HCT116 (cell line): ENCODE data around the gene CASP5. TPM values are rescaled to one million over a fixed set of nuclear protein-coding genes. Genes with fewer than 3 reads are reported as not detected.

Source experiments
- ATAC-seq: fragments of 200-7000 bp; cut with Tn5 transposase; 2 replicates; pipeline ENCODE4 v1.9.1; 2020; ENCODE audit warnings: mild to moderate bottlenecking, moderate library complexity
- BruUV-seq: library from RNA; stranded (reverse); fragments of 400-500 nt; replicated peaks from 2 replicates; lab custom pipeline; 2021; lab: Mats Ljungman, UMichigan
- CTCF ChIA-PET: fragments of 300-600 bp; sonication (Branson Sonifier 250); formaldehyde crosslinking; loops from one replicate; lab custom pipeline; 2021; ENCODE audit warnings: antibody characterized with exemption; lab: Charles Lee
- POLR2A ChIA-PET: fragments of 300-600, 350-600 bp; sonication (Branson Sonifier 250); formaldehyde crosslinking; loops from one replicate; lab custom pipeline; 2021; ENCODE audit warnings: antibody characterized with exemption; lab: Charles Lee
- RAD21 ChIA-PET, 2 experiments: fragments of 300-600 bp; sonication (Branson Sonifier 250); formaldehyde crosslinking; loops; one replicate each; lab custom pipeline; 2023; ENCODE audit warnings: low total read pairs in 2 of 2; ENCODE audit not compliant: uncharacterized antibody in 2 of 2, unreplicated experiment in 2 of 2, low non-redundant PET in 1 of 2; lab: Charles Lee
- DNase-seq: peaks from one replicate; pipeline ENCODE4 v3.0.0-alpha.2; 2010; ENCODE audit warnings: low read depth, low spot score
- H2AFZ ChIP-seq: fragments of 200-600 bp; shearing (Covaris generic), sonication (generic); 2 replicates; pipeline ENCODE4 v1.6.1; 2017; ENCODE audit warnings: low read depth, mixed run types, mixed read lengths, antibody characterized with exemption, low read length; ENCODE audit not compliant: poor library complexity, severe bottlenecking
- H3K27ac ChIP-seq: 2 replicates; pipeline ENCODE4 v1.5.1; 2012; ENCODE audit warnings: low read depth, low read length
- H3K27me3 ChIP-seq: fragments of 200-600 bp; sonication (generic); 2 replicates; pipeline ENCODE4 v1.6.1; 2016; ENCODE audit warnings: mixed run types, low read length, mixed read lengths; ENCODE audit not compliant: insufficient read depth
- H3K36me3 ChIP-seq, 2 experiments: fragments of 200-500 bp in 1 of 2; fragments of 200-600 bp in 1 of 2; sonication (Bioruptor generic) in 1 of 2; sonication (generic) in 1 of 2; 2 replicates each; pipeline versions ENCODE4 v1.5.1 to v1.6.1; 2014 to 2016; ENCODE audit warnings: low read length in 2 of 2, inconsistent platforms in 1 of 2, mixed read lengths in 1 of 2, mixed run types in 1 of 2; ENCODE audit not compliant: insufficient read depth in 2 of 2, control insufficient read depth in 1 of 2
- H3K4me1 ChIP-seq, 2 experiments: fragments of 200-600 bp in 1 of 2; sonication (generic) in 1 of 2; 2 replicates each; pipeline versions ENCODE4 v1.5.1 to v1.6.1; 2012 to 2017; ENCODE audit warnings: low read length in 2 of 2, inconsistent platforms in 1 of 2, mild to moderate bottlenecking in 1 of 2, mixed read lengths in 1 of 2, mixed run types in 1 of 2, moderate library complexity in 1 of 2; ENCODE audit not compliant: insufficient read depth in 2 of 2, control insufficient read depth in 1 of 2
- H3K4me2 ChIP-seq: fragments of 200-600 bp; sonication (generic); 2 replicates; pipeline ENCODE4 v1.6.1; 2017; ENCODE audit warnings: mixed run types, low read length, mixed read lengths
- H3K4me3 ChIP-seq, 2 experiments: fragments of 200-600 bp in 1 of 2; sonication (generic) in 1 of 2; replicated peaks in 1 of 2; 2 replicates each; pipeline ENCODE4 v1.5.1; 2011 to 2016; ENCODE audit warnings: low read length in 2 of 2, control low read depth in 1 of 2, low read depth in 1 of 2, mild to moderate bottlenecking in 1 of 2, mixed read lengths in 1 of 2, mixed run types in 1 of 2
- H3K79me2 ChIP-seq: fragments of 200-600 bp; sonication (generic); 2 replicates; pipeline ENCODE4 v1.6.1; 2017; ENCODE audit warnings: mild to moderate bottlenecking, mixed run types, low read length, moderate library complexity, mixed read lengths; ENCODE audit not compliant: insufficient read depth
- H3K9ac ChIP-seq: fragments of 200-600 bp; sonication (generic); 2 replicates; pipeline ENCODE4 v1.6.1; 2016; ENCODE audit warnings: low read length, mixed read lengths
- H3K9me2 ChIP-seq: fragments of 200-600 bp; sonication (generic), shearing (Covaris generic); 2 replicates; pipeline ENCODE4 v1.6.1; 2017; ENCODE audit warnings: mixed run types, mild to moderate bottlenecking, moderate library complexity; ENCODE audit not compliant: insufficient read depth
- H3K9me3 ChIP-seq, 2 experiments: fragments of 200-500 bp in 1 of 2; fragments of 200-600 bp in 1 of 2; sonication (Bioruptor generic) in 1 of 2; sonication (generic) in 1 of 2; 2 replicates each; pipeline ENCODE4 v1.6.1; 2014 to 2017; ENCODE audit warnings: low read length in 2 of 2, mixed read lengths in 2 of 2, inconsistent platforms in 1 of 2, low read depth in 1 of 2, mild to moderate bottlenecking in 1 of 2, mixed run types in 1 of 2, moderate library complexity in 1 of 2; ENCODE audit not compliant: control insufficient read depth in 1 of 2, insufficient read depth in 1 of 2
- H4K20me1 ChIP-seq: fragments of 200-600 bp; sonication (generic), shearing (Covaris generic); 2 replicates; pipeline ENCODE4 v1.6.1; 2017; ENCODE audit warnings: mixed run types, mild to moderate bottlenecking, moderate library complexity; ENCODE audit not compliant: insufficient read depth
- CBX3 ChIP-seq: IDR thresholded peaks from 2 replicates; pipeline ENCODE4 v1.6.1; 2012; ENCODE audit warnings: low read depth
- CEBPB ChIP-seq: IDR thresholded peaks from 2 replicates; pipeline ENCODE4 v1.6.1; 2012; ENCODE audit warnings: low read depth
- ELF1 ChIP-seq: IDR thresholded peaks from 2 replicates; pipeline ENCODE4 v1.6.1; 2012; ENCODE audit warnings: low read depth, borderline replicate concordance
- FOSL1 ChIP-seq: IDR thresholded peaks from 2 replicates; pipeline ENCODE4 v1.6.1; 2012; ENCODE audit warnings: low read depth
- JUND ChIP-seq: IDR thresholded peaks from 2 replicates; pipeline ENCODE4 v1.6.1; 2012
- MAX ChIP-seq: IDR thresholded peaks from 2 replicates; pipeline ENCODE4 v1.6.1; 2012
- POLR2A ChIP-seq: IDR thresholded peaks from 2 replicates; pipeline ENCODE4 v1.7.0; 2011; ENCODE audit warnings: borderline replicate concordance; ENCODE audit not compliant: insufficient read depth, insufficient read length; ENCODE audit errors: extremely low read depth
- POLR2AphosphoS5 ChIP-seq: IDR thresholded peaks from 2 replicates; pipeline ENCODE4 v1.6.1; 2011; ENCODE audit warnings: mild to moderate bottlenecking, low read depth, low read length, moderate library complexity
- RAD21 ChIP-seq: IDR thresholded peaks from 2 replicates; pipeline ENCODE4 v1.6.1; 2012; ENCODE audit warnings: low read depth, mild to moderate bottlenecking
- SIN3A ChIP-seq: IDR thresholded peaks from 2 replicates; pipeline ENCODE4 v1.6.1; 2012; ENCODE audit warnings: low read depth
- SP1 ChIP-seq: IDR thresholded peaks from 2 replicates; pipeline ENCODE4 v1.6.1; 2012; ENCODE audit warnings: low read depth
- TCF7L2 ChIP-seq: IDR thresholded peaks from 2 replicates; pipeline ENCODE4 v1.7.0; 2011; ENCODE audit warnings: borderline replicate concordance, inconsistent platforms; ENCODE audit not compliant: insufficient read depth, insufficient read length; ENCODE audit errors: extremely low read depth
- YY1 ChIP-seq: IDR thresholded peaks from 2 replicates; pipeline ENCODE4 v1.6.1; 2011; ENCODE audit warnings: low read length, low read depth, moderate library complexity, mild to moderate bottlenecking; ENCODE audit not compliant: insufficient replicate concordance; ENCODE audit errors: extremely low read depth
- intact Hi-C: fragments of 100-400 bp; cut with micrococcal nuclease; formaldehyde crosslinking; loops from 2 replicates; pipeline ENCODE4 v1.10.0; 2022
- total RNA-seq: library from RNA; stranded (reverse); gene quantifications from one replicate; pipeline ENCODE4 v1.2.1, GENCODE V29; 2021; ENCODE audit not compliant: unreplicated experiment
- TF ChIP-seq, protein P1 (sequence below): IDR thresholded peaks from 2 replicates; pipeline ENCODE4 v1.6.1; 2012; ENCODE audit warnings: low read depth
- TF ChIP-seq, protein P2 (sequence below), 3 experiments: fragments of 200-600 bp in 1 of 3; sonication (generic) in 1 of 3; IDR thresholded peaks in 2 of 3; conservative IDR thresholded peaks in 1 of 3; 2 replicates each; pipeline ENCODE4 v1.5.1; 2012 to 2017; ENCODE audit warnings: low read depth in 2 of 3, low read length in 2 of 3, antibody characterized with exemption in 1 of 3, borderline replicate concordance in 1 of 3, control low read depth in 1 of 3, mild to moderate bottlenecking in 1 of 3, mixed read lengths in 1 of 3, mixed run types in 1 of 3, moderate library complexity in 1 of 3; ENCODE audit not compliant: insufficient read depth in 1 of 3
- TF ChIP-seq, protein P3 (sequence below): IDR thresholded peaks from 2 replicates; pipeline ENCODE4 v1.6.1; 2012

The CASP5 gene
- total RNA-seq, 1 experiment from 2014 or later, result not detected

DNA sequence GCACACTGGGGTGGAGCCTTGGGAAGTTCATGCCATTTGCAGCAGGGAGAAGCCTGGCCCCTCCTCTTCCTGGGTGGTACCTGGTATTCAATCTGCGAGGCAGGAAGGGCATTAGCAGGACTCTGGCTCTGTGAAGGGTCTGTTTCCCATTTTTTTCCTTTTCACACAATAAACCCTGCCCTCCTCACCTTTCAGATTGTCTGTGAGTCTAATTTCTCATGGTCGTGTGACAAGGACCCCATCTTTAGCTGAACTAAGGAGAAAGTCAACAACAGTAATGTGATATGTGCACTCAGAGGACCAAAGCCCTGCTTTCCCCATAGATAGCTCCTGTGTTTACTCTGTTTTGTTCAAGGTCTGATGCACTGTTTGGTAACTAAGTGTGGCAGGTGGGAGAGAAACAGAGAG lies 28.0 kb downstream of the CASP5 start:
- Histone ChIP-seq H3K4me2 (no peak overlapping the region), H3K4me3 (no peak overlapping the region), H3K79me2 (no peaks in the 10 kb centered on the region), H3K27ac (no peak overlapping the region), H3K36me3 (no peaks in the 10 kb centered on the region), H3K9ac (no peak overlapping the region), H3K27me3 (no peaks in the 10 kb centered on the region), H3K9me2 (no peaks in the 10 kb centered on the region), H2AFZ (no peak overlapping the region), H4K20me1 (no peaks in the 10 kb centered on the region), H3K4me1 (peaks cover 0 to 4% of the 10 kb centered on the region in 2 experiments; a peak in 2 of 4 replicates), H3K9me3 (no peaks in the 10 kb centered on the region)
- RAD21 ChIA-PET, result no interaction called here
- TF ChIP-seq FOSL1 (no peak), CBX3 (no peak), TCF7L2 (no peak)
- DNase-seq (no peak), ATAC-seq (no peak)
- BruUV-seq, result no TSS peak
- intact Hi-C loops, result no loop called here
- POLR2A ChIA-PET, result no interaction called here
- CTCF ChIA-PET, result no interaction called here

DNA sequence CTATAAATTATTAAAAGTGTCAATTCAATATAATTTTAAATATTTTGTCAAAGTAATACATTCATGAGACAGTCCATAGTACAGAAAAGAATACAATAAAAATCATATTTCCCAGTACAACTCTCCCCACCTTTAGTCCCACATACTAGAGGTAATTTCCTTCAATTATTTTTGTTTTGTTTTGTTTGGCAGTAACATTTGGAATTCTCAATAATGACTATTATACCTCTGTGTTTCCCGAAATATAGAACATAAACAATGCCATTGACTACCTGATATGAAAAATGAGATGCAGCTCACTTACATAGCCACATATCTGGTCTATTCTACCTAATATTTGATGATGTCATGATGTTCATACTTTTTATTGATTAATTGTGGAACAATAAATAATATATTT lies 30.2 kb downstream of the CASP5 start:
- H3K36me3 ChIP-seq, result no peaks in the 10 kb centered on the region
- intact Hi-C loops, result no loop called here
- DNase-seq (no peak), ATAC-seq (no peak)
- H3K9me2 ChIP-seq, result no peaks in the 10 kb centered on the region
- H3K9ac ChIP-seq, result no peak overlapping the region
- no peaks in the 10 kb centered on the region for H3K79me2 ChIP-seq
- H3K27me3 ChIP-seq, result no peaks in the 10 kb centered on the region
- no peak overlapping the region for H2AFZ ChIP-seq
- H3K9me3 ChIP-seq, result no peaks in the 10 kb centered on the region
- no TSS peak for BruUV-seq
- H4K20me1 ChIP-seq, result no peaks in the 10 kb centered on the region
- no peaks in the 10 kb centered on the region for H3K4me1 ChIP-seq
- ChIA-PET CTCF (no interaction called here), POLR2A (no interaction called here), RAD21 (no interaction called here)
- H3K4me3 ChIP-seq, result no peak overlapping the region
- no peak overlapping the region for H3K27ac ChIP-seq
- H3K4me2 ChIP-seq, result no peak overlapping the region
- TF ChIP-seq YY1 (no peak), SP1 (no peak), CEBPB (no peak), SIN3A (no peak), POLR2A (no peak), POLR2AphosphoS5 (no peak), JUND (no peak), RAD21 (no peak), ELF1 (no peak), MAX (no peak), TCF7L2 (no peak)
- TF ChIP-seq, protein P1, sequence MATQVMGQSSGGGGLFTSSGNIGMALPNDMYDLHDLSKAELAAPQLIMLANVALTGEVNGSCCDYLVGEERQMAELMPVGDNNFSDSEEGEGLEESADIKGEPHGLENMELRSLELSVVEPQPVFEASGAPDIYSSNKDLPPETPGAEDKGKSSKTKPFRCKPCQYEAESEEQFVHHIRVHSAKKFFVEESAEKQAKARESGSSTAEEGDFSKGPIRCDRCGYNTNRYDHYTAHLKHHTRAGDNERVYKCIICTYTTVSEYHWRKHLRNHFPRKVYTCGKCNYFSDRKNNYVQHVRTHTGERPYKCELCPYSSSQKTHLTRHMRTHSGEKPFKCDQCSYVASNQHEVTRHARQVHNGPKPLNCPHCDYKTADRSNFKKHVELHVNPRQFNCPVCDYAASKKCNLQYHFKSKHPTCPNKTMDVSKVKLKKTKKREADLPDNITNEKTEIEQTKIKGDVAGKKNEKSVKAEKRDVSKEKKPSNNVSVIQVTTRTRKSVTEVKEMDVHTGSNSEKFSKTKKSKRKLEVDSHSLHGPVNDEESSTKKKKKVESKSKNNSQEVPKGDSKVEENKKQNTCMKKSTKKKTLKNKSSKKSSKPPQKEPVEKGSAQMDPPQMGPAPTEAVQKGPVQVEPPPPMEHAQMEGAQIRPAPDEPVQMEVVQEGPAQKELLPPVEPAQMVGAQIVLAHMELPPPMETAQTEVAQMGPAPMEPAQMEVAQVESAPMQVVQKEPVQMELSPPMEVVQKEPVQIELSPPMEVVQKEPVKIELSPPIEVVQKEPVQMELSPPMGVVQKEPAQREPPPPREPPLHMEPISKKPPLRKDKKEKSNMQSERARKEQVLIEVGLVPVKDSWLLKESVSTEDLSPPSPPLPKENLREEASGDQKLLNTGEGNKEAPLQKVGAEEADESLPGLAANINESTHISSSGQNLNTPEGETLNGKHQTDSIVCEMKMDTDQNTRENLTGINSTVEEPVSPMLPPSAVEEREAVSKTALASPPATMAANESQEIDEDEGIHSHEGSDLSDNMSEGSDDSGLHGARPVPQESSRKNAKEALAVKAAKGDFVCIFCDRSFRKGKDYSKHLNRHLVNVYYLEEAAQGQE, result no peak
- TF ChIP-seq, protein P2, sequence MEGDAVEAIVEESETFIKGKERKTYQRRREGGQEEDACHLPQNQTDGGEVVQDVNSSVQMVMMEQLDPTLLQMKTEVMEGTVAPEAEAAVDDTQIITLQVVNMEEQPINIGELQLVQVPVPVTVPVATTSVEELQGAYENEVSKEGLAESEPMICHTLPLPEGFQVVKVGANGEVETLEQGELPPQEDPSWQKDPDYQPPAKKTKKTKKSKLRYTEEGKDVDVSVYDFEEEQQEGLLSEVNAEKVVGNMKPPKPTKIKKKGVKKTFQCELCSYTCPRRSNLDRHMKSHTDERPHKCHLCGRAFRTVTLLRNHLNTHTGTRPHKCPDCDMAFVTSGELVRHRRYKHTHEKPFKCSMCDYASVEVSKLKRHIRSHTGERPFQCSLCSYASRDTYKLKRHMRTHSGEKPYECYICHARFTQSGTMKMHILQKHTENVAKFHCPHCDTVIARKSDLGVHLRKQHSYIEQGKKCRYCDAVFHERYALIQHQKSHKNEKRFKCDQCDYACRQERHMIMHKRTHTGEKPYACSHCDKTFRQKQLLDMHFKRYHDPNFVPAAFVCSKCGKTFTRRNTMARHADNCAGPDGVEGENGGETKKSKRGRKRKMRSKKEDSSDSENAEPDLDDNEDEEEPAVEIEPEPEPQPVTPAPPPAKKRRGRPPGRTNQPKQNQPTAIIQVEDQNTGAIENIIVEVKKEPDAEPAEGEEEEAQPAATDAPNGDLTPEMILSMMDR (IDR thresholded peaks at IDR 0.05 in 2 of 3, conservative IDR thresholded peaks at IDR 0.05 in 1 of 3; ENCODE audit: borderline replicate concordance in 1 of 3, insufficient read depth in 1 of 3, low read depth in 2 of 3, low read length in 2 of 3), result no peak
- TF ChIP-seq, protein P3, sequence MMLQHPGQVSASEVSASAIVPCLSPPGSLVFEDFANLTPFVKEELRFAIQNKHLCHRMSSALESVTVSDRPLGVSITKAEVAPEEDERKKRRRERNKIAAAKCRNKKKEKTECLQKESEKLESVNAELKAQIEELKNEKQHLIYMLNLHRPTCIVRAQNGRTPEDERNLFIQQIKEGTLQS, result no peak
